Gastrocnemius medialis (tissue), 4 donors: ENCODE measurements around the gene CERKL. TPM values are rescaled to one million over a fixed set of nuclear protein-coding genes. Genes with fewer than 3 reads are reported as not detected.

Experiments
- ATAC-seq, 2 donors: fragments of 150-250 bp; one replicate each; pipeline ENCODE4 v1.9.1; 2016
- DNase-seq, 2 donors: peaks; one replicate each; pipeline ENCODE4 v3.0.0-alpha.2; 2019
- H3K27ac ChIP-seq, 4 donors: fragments of 200-600 bp; sonication (generic); 1 replicate in 1 of 4; 2 replicates in 3 of 4; pipeline ENCODE4 v1.5.1; 2016 to 2018; ENCODE audit warnings: mild to moderate bottlenecking in 2 of 4, moderate library complexity in 1 of 4
- H3K27me3 ChIP-seq, 3 donors: fragments of 200-600 bp; sonication (generic) in 2 of 3; 1 replicate in 1 of 3; 2 replicates in 2 of 3; pipeline versions ENCODE4 v1.5.1 to v1.6.0; 2016 to 2019; ENCODE audit warnings: mild to moderate bottlenecking in 1 of 3, moderate library complexity in 1 of 3
- H3K36me3 ChIP-seq, 2 donors: fragments of 200-600 bp; sonication (generic) in 1 of 2; one replicate each; pipeline ENCODE4 v1.5.1; 2017 to 2018
- H3K4me1 ChIP-seq, 2 donors: fragments of 200-600 bp; sonication (generic) in 1 of 2; one replicate each; pipeline ENCODE4 v1.5.1; 2016 to 2017; ENCODE audit warnings: mild to moderate bottlenecking in 2 of 2
- H3K4me3 ChIP-seq, 4 donors: fragments of 200-600 bp; sonication (generic) in 3 of 4; 1 replicate in 1 of 4; 2 replicates in 3 of 4; pipeline ENCODE4 v1.5.1; 2016 to 2019; ENCODE audit warnings: mild to moderate bottlenecking in 2 of 4
- H3K9me3 ChIP-seq, 3 donors: fragments of 200-600 bp; sonication (generic) in 2 of 3; 1 replicate in 1 of 3; 2 replicates in 2 of 3; pipeline ENCODE4 v1.5.1; 2016 to 2019
- CTCF ChIP-seq, 5 experiments: fragments of 450-650 bp in 3 of 5; fragments of 200-600 bp in 2 of 5; sonication (generic) in 2 of 5; IDR thresholded peaks in 4 of 5; conservative IDR thresholded peaks in 1 of 5; 1 replicate in 4 of 5; 2 replicates in 1 of 5; pipeline ENCODE4 v1.5.1; 2016 to 2019; ENCODE audit warnings: antibody characterized with exemption in 5 of 5, mild to moderate bottlenecking in 3 of 5, moderate library complexity in 3 of 5
- POLR2A ChIP-seq, 2 donors: fragments of 450-650 bp; IDR thresholded peaks; one replicate each; pipeline ENCODE4 v1.6.1; 2017; ENCODE audit warnings: antibody characterized with exemption in 2 of 2, mild to moderate bottlenecking in 2 of 2, moderate library complexity in 2 of 2
- in situ Hi-C, 4 donors: fragments of 200-750 bp; cut with MboI; loops; one replicate each; pipeline versions ENCODE4 v1.15.0 to v1.8.0; 2017; ENCODE audit warnings: low sequenced_read_pairs in 4 of 4
- intact Hi-C: fragments of 100-400 bp; cut with DNase I; formaldehyde crosslinking; loops from one replicate; pipeline ENCODE4 v1.15.1; 2023; ENCODE audit warnings: low total_unique reads
- total RNA-seq, 4 donors: library from RNA; depleted of rRNA; stranded (reverse); fragments of >200 nt; gene quantifications; one replicate each; pipeline versions ENCODE4 v1.1.0 to v1.2.3, GENCODE V29; 2016

CERKL gene
- total RNA-seq, 4 donors from 2014 or later, result 0.07 TPM; not detected in 3

- no peak for DNase-seq
- H3K9me3 ChIP-seq, result no peaks in the 10 kb centered on the region
- H3K27me3 ChIP-seq, result no peaks in the 10 kb centered on the region
- H3K27ac ChIP-seq, result no peak overlapping the region
- intact Hi-C loops, result no loop called here
- no peak for ATAC-seq
- no peaks in the 10 kb centered on the region for H3K4me1 ChIP-seq
- no peaks in the 10 kb centered on the region for H3K36me3 ChIP-seq
- no peak for TF ChIP-seq POLR2A (IDR thresholded peaks at IDR 0.05)
- no peak for TF ChIP-seq CTCF (IDR thresholded peaks at IDR 0.05 in 4 of 5, conservative IDR thresholded peaks at IDR 0.05 in 1 of 5)
- in situ Hi-C loops, result no loop called here
- no peak overlapping the region for H3K4me3 ChIP-seq
Measured at GRCh38 chr2:181552808-181553207, 104.1 kb downstream of the CERKL start.

GRCh38 chr2:181546086-181546485, 110.8 kb downstream of the CERKL start:
- H3K9me3 ChIP-seq, result no peaks in the 10 kb centered on the region
- no peaks in the 10 kb centered on the region for H3K36me3 ChIP-seq
- H3K4me1 ChIP-seq, result no peaks in the 10 kb centered on the region
- ATAC-seq (no peak), DNase-seq (no peak)
- intact Hi-C loops (no loop called here), in situ Hi-C loops (no loop called here)
- H3K27me3 ChIP-seq, result no peaks in the 10 kb centered on the region
- TF ChIP-seq POLR2A (IDR thresholded peaks at IDR 0.05) (no peak), CTCF (IDR thresholded peaks at IDR 0.05 in 4 of 5, conservative IDR thresholded peaks at IDR 0.05 in 1 of 5) (no peak)
- H3K4me3 ChIP-seq, result no peak overlapping the region
- no peak overlapping the region for H3K27ac ChIP-seq

GRCh38 chr2:181542170-181542569, 114.7 kb downstream of the CERKL start:
- H3K4me1 ChIP-seq, result no peaks in the 10 kb centered on the region
- intact Hi-C loops (no loop called here), in situ Hi-C loops (no loop called here)
- H3K36me3 ChIP-seq, result no peaks in the 10 kb centered on the region
- H3K4me3 ChIP-seq, result no peak overlapping the region
- TF ChIP-seq CTCF (IDR thresholded peaks at IDR 0.05 in 4 of 5, conservative IDR thresholded peaks at IDR 0.05 in 1 of 5), result no peak
- TF ChIP-seq POLR2A (IDR thresholded peaks at IDR 0.05), result no peak
- ATAC-seq, result no peak
- no peaks in the 10 kb centered on the region for H3K27me3 ChIP-seq
- no peak overlapping the region for H3K27ac ChIP-seq
- H3K9me3 ChIP-seq, result no peaks in the 10 kb centered on the region
- DNase-seq, result no peak

- H3K36me3 ChIP-seq, result no peaks in the 10 kb centered on the region
- in situ Hi-C loops, result no loop called here
- TF ChIP-seq POLR2A (IDR thresholded peaks at IDR 0.05) (no peak), CTCF (IDR thresholded peaks at IDR 0.05 in 4 of 5, conservative IDR thresholded peaks at IDR 0.05 in 1 of 5) (no peak)
- no peaks in the 10 kb centered on the region for H3K9me3 ChIP-seq
- H3K27ac ChIP-seq, result no peak overlapping the region
- intact Hi-C loops, result no loop called here
- H3K4me1 ChIP-seq, result no peaks in the 10 kb centered on the region
- no peaks in the 10 kb centered on the region for H3K27me3 ChIP-seq
- H3K4me3 ChIP-seq, result no peak overlapping the region
- DNase-seq (no peak), ATAC-seq (no peak)
Measured at GRCh38 chr2:181540421-181540820, 116.5 kb downstream of the CERKL start.

- Histone ChIP-seq H3K36me3 (no peaks in the 10 kb centered on the region), H3K27me3 (no peaks in the 10 kb centered on the region), H3K4me1 (no peaks in the 10 kb centered on the region), H3K9me3 (no peaks in the 10 kb centered on the region), H3K27ac (no peak overlapping the region), H3K4me3 (no peak overlapping the region)
- no peak for DNase-seq
- TF ChIP-seq POLR2A (IDR thresholded peaks at IDR 0.05), result no peak
- TF ChIP-seq CTCF (IDR thresholded peaks at IDR 0.05 in 4 of 5, conservative IDR thresholded peaks at IDR 0.05 in 1 of 5), result no peak
- intact Hi-C loops, result no loop called here
- in situ Hi-C loops, result no loop called here
- ATAC-seq, result no peak
Measured at GRCh38 chr2:181536730-181537129, 120.2 kb downstream of the CERKL start.
